Brain microvascular endothelial cell (primary cell): ENCODE measurements around the gene PRCD.

Experiments
- DNase-seq: peaks from one replicate; pipeline ENCODE4 v3.0.0-alpha.2; 2020
- H3K27ac ChIP-seq: fragments of 250-450 bp; sonication (Bioruptor Pico); 2 replicates; pipeline ENCODE4 v1.5.1; 2020; ENCODE audit warnings: mild to moderate bottlenecking, moderate library complexity
- H3K27me3 ChIP-seq: fragments of 250-450 bp; sonication (Bioruptor Pico); replicated peaks from 2 replicates; pipeline ENCODE4 v1.5.1; 2020; ENCODE audit warnings: mild to moderate bottlenecking
- H3K36me3 ChIP-seq: fragments of 250-450 bp; sonication (Bioruptor Pico); replicated peaks from 2 replicates; pipeline ENCODE4 v1.5.1; 2020; ENCODE audit warnings: mild to moderate bottlenecking
- H3K4me3 ChIP-seq: 2 replicates; pipeline ENCODE4 v1.5.1; 2011; ENCODE audit warnings: low read depth, mild to moderate bottlenecking, control low read depth, low read length, moderate library complexity
- in situ Hi-C: cut with HindIII; loops from 2 replicates; pipeline ENCODE4 v1.10.0; 2017; ENCODE audit warnings: low sequenced_read_pairs, low pct_ligation_motif_present
- TF ChIP-seq, protein P1 (sequence below): IDR thresholded peaks from 2 replicates; pipeline ENCODE4 v1.5.1; 2011; ENCODE audit warnings: low read depth, mild to moderate bottlenecking, moderate library complexity, low read length, control low read depth, inconsistent platforms; ENCODE audit errors: missing control alignments

Gene PRCD

DNA sequence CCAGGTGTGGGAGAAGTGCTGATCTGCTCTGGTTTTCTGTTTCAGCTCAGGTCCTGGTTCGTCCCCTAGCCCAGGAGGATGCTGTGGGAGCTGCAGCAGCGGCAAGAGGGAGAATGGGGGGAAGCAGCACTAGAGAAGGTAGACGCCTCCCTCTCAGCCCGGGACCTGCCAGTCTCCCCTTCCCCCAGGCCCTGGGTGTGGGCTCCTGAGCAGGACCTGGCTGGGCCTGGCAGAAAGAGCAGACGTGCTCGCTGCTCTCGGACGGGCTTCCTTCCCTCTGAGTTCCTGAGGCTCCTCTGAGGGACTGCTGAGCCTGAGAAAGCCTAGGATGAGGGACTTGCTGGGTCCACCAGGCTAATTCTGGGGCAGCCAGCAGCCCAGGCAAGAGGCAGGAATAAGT is 3.1 kb downstream of the PRCD start:
- Histone ChIP-seq H3K4me3 (no peak overlapping the region), H3K27ac (no peak overlapping the region), H3K27me3 (no peaks in the 10 kb centered on the region), H3K36me3 (no peaks in the 10 kb centered on the region)
- in situ Hi-C loops, result no loop called here
- no peak for DNase-seq
- TF ChIP-seq, protein P1, sequence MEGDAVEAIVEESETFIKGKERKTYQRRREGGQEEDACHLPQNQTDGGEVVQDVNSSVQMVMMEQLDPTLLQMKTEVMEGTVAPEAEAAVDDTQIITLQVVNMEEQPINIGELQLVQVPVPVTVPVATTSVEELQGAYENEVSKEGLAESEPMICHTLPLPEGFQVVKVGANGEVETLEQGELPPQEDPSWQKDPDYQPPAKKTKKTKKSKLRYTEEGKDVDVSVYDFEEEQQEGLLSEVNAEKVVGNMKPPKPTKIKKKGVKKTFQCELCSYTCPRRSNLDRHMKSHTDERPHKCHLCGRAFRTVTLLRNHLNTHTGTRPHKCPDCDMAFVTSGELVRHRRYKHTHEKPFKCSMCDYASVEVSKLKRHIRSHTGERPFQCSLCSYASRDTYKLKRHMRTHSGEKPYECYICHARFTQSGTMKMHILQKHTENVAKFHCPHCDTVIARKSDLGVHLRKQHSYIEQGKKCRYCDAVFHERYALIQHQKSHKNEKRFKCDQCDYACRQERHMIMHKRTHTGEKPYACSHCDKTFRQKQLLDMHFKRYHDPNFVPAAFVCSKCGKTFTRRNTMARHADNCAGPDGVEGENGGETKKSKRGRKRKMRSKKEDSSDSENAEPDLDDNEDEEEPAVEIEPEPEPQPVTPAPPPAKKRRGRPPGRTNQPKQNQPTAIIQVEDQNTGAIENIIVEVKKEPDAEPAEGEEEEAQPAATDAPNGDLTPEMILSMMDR, result no peak

DNA sequence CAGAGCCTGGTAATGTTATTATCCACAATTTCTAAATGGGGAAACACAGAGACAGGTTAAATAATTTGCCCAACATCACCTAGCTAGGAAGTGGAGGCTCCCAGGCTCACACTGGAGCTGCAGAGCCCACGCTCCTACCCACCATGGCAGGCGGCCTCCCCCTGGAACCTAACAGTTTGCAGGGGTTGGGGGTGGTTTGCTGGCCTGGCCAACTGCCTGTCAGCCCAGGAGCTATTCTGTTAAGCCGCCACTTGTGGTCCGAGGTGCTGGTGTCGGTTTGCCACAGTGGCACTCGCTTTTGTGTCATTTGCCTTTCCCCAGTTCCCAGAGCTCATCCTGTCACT is 3.6 kb downstream of the PRCD start:
- TF ChIP-seq, protein P1, result no peak
- no peaks in the 10 kb centered on the region for H3K36me3 ChIP-seq
- no peak for DNase-seq
- no peak overlapping the region for H3K4me3 ChIP-seq
- in situ Hi-C loops, result no loop called here
- no peaks in the 10 kb centered on the region for H3K27me3 ChIP-seq
- H3K27ac ChIP-seq, result no peak overlapping the region

DNA sequence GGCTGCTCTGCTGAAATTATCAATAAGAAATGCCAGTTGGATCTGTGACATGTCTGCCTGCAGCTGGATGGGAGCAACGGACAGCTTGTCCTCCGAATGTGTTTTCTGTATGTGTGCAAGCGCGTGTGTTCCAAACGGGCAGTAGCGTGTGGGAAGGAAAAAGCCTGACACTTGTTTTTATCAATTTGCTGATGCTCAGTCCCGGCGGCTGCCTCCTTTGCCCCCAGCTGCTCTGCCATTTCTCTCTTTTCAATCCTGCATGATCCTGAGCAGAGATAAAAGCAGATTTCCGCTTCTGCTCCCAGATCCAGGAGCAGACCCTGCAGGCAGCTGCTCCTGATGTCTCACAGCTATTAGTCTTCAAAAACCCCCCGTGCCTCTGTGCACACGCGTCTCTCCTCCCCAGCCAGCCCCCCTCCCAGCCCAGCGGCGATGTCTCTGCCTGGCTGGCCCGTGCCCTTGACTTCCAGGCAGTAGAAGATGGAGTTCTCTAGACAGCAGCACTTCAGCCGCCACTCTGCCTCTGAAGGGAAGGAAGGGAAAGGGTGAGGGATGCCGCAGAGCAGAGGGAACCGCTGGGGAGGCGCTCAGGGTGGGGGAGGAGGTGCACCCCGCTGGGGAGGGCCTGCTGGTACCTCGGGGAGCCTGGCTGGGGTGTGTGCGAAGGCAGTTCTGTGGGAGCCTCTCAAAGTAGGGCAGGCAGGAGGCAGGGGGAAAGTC is 4.1 kb downstream of the PRCD start:
- in situ Hi-C loops, result no loop called here
- H3K27me3 ChIP-seq, result no peaks in the 10 kb centered on the region
- H3K36me3 ChIP-seq, result no peaks in the 10 kb centered on the region
- H3K4me3 ChIP-seq, result no peak overlapping the region
- no peak for DNase-seq
- TF ChIP-seq, protein P1, result no peak
- H3K27ac ChIP-seq, result no peak overlapping the region

DNA sequence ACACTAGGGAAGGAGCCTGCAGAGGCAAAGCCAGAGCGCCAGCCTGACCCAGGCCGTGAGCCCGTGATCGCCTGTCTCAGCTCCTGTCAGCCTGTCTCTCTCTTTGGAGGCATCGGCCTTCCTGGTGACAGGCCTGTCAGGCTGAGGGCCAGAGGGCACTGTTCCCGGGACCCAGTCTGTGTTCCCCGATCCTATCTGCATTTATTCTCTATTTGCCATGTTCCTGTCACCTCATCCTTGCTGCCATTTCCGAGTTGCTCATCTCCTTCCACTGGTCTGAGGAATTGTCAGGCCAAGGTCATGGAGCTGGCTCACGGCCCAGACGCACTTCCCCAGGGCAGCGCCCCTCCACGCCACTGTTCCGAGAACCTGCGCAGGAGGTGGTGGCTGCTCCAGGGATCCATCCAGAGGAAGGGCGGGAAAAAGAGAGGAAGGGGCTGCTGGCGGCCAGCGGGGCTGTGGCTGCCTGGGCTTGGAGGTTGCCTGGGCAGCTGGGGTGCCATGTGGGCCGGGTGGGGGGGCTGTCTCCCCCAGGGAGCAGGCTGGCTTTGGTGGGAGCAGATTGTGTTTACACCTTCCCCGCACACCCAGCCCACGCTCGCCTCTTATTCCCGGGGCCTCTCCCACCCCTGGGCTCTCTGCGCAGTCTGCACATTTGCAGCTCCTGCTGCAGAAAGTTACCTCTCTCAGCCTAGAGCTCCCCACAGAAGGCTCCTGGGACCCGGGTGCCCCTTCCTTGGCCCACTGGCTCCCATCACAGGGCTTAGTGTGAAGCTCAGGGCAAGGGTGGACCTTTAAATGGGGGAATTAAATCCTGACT is 4.9 kb downstream of the PRCD start:
- Histone ChIP-seq H3K27me3 (no peaks in the 10 kb centered on the region), H3K4me3 (no peak overlapping the region), H3K36me3 (no peaks in the 10 kb centered on the region), H3K27ac (no peak overlapping the region)
- TF ChIP-seq, protein P1, result no peak
- DNase-seq, result no peak
- in situ Hi-C loops, result no loop called here

DNA sequence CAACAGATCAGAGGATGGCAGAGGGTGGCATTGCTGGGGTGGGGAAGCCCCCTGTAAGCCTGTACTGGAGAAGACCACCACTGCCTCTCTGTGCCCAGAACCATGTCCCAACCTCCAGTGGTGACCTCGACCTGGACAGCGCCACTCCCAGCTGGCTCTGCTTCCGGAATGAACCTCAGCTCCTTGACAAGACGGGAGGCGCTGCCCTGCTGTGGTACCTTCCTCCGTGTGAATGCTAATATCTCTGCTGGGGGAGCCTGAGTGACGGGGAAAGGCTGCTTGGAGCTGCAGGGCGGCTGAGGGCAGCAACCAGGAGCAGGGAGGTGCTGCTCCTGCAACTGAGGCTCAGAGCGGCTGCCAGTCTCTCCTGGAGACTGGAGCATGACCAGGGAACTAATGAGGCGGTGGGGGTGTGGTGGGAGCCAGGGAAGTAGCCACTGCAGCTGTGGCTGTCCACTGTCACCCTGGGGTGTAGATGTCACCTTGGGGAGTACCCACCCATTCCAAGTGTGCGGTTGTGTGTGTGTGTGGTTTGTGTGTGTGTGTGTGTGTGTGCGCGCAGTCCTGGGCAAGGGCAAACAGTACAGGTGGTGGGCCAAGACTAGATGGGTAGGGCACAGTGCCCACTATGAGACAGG is 6.2 kb downstream of the PRCD start:
- Histone ChIP-seq H3K27me3 (no peaks in the 10 kb centered on the region), H3K36me3 (no peaks in the 10 kb centered on the region), H3K27ac (peak overlapping the region; percentile 59), H3K4me3 (no peak overlapping the region)
- TF ChIP-seq, protein P1, result no peak
- no peak for DNase-seq
- in situ Hi-C loops, result no loop called here
